NCI-H2196 treated with DMSO at 0.1 percent for 48 hours (cell line): ENCODE results near the gene PDZD8.
"Not testable (repeated sequence)": the region's sequence is repeated elsewhere in the genome, so short reads cannot be mapped to it uniquely, and the experiment has no call there.

Experiments used
- DNase-seq: peaks from one replicate; lab custom pipeline; 2025; ENCODE audit not compliant: unreplicated experiment; lab: John Stamatoyannopoulos, UW

Gene PDZD8

DNA sequence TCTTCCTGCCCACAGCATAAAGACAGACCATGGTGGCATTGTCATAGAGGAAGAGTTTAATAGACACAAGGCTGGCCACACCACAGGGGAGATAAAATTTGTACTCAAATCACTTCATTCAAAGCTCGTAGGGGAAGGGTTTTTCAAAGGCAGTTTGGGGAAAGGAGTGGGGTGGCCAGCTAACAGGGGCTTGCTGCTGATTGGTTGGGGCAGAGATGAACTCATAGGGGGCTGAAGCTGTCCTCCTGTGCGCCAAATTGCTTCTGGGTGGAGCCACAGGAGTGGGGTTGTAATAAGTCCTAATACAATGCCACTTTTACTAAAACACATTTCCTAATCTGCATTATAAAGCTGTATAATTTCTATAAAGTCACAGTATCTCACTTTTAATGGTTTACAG, 22.5 kb downstream of the PDZD8 start:
- DNase-seq = no peak

DNA sequence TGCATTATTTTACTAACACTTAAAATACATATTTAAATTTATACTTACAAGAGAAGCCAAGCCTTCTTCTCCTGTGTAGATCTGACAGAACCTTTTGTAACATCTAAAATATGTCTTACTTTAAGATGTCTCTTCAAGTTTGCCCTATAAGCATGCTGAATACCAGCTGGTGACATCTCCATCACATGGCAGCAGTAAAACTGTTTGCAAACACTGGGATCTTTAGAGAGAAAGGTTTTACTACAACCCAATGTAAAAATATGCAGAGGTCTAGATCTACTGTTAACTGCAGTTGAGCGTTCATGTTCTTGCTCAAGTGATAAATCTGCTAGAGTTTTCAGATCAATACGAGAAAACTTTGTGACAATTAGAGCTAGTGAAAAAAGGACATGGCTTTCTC, 23.2 kb downstream of the PDZD8 start:
- no peak for DNase-seq

DNA sequence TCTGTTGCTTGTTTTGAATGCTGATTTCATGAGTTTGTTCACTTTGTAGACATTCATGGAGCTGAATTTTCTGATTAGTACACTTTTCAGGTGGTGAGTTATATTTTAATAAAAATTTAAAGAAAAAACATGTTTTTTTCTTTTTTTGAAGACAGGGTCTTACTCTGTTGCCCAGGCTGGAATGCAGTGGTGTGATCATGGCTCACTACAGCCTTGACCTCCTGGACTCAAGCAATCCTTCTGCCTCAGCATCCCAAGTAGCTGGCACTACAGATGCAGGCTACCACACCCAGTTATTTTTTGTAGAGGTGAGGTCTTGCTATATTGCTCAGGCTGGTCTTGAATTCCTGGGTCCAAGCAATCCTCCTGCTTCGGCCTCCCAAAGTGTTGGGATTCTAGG, 23.7 kb downstream of the PDZD8 start:
- DNase-seq = no peak

DNA sequence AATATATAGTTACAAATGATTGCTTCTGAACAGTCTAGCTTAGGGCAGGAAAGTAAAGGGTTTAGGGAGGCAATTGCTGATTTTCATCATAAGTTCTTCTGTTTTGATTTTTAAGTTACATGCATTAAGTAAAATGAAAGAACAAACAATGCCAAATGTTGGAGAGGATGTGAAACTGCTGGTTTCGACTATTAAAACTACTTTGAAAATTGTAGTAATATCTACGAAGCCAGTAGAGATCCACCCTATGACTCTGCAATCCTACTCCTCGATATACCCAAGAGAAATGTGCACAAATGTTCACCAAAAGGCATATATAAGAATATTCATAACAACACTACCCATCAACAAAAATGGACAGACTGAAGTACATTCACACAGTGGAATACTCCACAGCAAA, 24.3 kb downstream of the PDZD8 start:
- no peak for DNase-seq

DNA sequence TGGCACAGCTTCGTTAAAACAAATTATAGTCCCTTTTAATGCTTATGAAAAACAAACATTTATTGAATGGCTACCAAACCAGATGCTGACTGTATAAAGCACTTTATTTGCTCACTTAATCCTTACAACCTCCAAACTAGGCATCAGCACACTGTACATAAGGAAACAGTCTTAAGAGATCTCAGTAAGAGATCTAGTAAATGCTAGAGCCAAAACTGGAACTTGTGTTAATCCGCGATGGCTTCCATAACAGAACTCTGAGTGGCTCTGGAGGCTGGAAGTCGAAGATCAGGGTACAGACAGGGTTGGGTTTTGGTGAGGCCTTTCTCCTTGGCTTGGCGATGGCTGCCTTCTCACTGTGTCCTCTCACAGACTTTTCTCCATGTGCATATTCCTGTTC, 27.0 kb downstream of the PDZD8 start:
- DNase-seq = no peak

DNA sequence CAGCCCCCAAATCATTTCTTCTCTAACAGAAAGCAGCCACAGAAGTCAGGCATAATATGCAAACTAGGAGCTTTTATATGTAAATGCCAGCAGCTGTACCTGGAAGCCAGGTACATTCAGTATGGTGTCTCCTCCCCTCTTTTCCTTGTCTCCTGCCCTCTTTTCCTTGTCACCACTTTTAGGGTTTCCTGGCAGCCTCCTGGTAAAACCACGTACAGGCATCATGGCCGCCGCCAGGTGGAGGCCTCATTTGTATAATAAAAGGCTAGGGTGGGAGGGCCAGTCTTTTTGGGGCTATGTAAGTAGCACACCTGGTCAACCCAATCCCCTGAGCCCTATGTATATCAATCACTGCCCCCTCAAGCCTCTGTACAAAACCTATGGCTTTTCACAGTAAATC, 28.7 kb downstream of the PDZD8 start:
- DNase-seq = no peak

DNA sequence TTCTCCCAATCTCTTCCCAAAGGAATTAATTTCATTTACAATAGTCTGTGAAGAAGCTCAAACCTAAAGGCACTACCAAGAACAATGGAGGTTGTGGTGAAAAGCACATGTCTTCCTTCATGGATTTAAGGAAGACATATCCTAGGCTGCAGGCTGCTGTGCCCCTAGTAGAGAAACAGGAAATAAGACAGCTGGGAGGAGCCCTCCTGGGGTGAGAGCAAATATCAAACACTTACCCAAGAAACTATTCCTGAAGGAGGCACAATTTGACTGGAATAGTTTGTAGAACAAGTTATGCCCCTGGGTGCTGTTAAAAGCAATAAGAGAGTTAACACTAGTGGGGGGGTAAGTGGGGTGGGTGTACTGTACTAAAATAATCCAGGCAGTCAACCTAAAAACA, 30.1 kb downstream of the PDZD8 start:
- DNase-seq = no peak

DNA sequence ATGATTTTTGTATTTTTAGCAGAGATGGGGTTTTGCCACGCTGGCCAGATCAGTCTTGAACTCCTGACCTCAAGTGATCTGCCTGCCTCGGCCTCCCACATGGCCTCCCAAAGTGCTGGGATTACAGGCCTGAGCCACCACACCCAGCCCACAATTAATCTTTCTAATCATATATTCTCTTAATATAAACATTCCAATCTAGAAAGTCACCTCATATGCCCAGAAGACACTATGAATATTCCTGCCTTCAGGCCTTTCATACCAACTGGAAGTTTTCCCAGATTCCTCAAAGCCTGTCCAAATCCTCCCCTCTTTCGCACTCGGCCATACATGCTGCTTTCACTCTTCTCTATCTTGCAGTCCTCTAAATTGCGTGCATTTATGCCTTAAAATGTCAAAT, 32.6 kb downstream of the PDZD8 start:
- no peak for DNase-seq

DNA sequence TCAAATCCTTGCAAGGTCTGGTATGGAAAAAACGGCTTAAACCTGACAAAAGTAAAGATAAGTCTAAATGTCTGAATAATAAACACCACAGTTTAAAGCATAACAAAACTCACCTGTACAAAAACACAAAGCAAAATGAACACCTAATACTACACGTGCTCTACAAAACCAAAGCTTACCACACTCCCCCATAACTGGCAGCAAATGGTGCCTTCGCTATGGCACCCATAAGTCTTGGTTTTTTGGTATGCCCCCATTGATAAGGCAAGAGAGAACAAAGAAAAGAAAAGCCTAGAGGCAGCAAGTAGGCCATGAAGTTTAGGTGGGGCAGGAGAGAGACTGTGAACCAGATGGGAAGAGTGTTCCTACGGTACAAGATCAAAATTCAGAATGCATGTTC, 34.2 kb downstream of the PDZD8 start:
- DNase-seq = no peak

DNA sequence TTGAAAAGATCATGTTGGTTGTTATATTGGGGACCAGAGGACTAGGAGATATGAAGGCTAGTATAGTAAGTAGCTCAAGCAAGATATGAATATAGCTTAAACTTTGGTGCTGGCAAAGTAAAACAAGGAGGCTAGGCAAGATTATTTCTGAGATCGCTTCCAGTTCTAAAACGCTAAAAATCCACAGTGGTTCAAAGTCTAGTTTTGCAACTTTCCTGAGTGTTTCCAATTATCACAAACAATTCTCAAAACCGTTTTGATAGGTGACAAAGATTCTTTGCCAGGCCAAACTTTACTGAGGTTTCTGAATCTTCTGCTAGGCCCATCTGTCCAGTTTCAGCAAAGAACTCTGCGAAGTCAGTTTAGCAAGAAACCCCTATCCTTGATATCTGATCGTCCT, 35.3 kb downstream of the PDZD8 start:
- no peak for DNase-seq

DNA sequence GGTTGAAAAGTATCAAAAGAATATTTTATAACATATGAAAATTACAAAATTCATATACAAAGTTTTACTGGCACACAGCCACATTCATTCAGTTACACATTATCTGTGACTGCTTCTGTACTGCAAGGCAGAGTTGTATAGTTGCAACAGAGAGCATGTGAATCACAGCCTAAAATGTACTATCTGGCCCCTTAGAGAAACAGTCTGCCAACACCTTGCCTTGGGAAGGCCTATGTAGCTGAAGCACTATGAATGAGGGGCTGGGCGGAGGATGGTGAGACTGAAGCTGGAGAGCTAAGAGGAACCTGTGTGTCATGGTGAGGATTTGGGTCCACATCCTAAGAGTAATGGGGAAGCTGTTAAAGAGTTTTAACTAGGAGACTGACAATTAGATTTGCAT, 35.7 kb downstream of the PDZD8 start:
- no peak for DNase-seq

DNA sequence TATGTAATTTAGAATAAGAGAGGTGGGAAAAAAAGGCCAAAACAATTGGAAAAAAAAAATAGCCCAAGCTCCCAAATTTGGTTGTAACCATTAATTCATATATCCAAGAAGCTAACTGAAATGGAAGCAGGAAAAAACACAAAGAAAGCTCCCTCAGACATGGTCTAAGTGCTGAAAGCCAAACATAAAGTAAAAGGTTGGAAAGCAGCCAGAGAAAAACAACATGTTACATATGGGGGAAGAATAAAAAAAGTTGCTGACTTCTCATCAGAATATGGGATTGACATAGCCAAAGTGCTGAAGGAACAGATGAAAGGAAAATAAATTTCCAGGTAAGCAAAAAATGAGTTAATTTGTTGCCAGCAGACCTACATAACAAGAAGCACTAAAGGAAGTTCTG, 40.3 kb downstream of the PDZD8 start:
- no peak for DNase-seq

DNA sequence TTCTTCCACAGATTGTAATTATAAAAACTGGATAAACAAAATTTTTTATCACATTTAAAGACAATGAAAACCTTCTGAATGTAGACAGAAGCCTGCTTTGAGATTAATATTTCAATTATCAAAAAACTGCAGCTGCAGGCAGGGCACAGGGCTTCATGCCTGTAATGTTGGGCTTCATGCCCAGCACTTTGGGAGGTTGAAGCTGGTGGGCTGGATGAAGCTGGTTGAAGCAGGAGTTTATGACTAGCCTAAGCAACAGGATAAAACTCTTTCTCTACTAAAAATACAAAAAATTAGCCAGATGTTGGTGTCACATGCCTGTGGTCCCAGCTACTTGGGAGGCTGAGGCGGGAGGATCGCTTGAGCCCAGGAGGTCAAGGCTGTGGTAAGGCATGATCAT, 41.2 kb downstream of the PDZD8 start:
- no peak for DNase-seq

DNA sequence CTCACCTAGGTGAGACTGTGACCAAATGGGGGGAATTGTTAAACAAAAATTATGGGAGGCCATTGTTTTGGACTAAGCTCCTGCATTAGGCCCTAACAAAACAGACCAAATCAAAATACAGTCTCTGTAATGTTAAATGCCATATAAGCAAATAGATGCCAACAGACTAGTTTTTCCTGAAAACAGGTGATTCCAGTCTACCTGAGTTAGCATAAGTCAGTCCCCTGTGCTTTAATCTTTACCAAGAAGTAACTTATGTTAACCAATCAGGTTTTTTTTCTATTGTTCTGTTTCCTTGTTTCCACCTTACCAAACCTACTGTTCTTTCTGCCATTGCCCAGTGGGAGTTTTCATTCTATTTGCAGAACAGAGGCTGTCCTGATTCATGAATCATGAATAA, 48.0 kb downstream of the PDZD8 start:
- DNase-seq = no peak

DNA sequence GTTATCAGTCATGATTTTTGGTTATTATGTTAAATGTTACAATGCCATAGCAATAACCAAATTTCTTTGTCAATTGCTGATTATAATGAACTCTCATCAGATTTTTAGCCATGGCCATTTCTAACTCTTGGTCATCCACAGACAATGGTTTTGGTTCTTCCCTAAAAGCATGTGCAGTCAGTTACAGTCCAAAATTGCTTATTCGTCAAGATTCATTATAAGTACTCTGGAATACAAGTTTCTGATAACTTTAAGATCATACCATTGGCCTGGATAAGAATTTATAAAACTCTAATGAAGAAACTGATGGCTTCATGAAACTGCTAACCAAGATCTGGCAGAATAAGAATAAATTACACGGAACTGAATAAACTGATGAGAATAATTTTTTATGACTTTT, 50.9 kb downstream of the PDZD8 start:
- DNase-seq = no peak

DNA sequence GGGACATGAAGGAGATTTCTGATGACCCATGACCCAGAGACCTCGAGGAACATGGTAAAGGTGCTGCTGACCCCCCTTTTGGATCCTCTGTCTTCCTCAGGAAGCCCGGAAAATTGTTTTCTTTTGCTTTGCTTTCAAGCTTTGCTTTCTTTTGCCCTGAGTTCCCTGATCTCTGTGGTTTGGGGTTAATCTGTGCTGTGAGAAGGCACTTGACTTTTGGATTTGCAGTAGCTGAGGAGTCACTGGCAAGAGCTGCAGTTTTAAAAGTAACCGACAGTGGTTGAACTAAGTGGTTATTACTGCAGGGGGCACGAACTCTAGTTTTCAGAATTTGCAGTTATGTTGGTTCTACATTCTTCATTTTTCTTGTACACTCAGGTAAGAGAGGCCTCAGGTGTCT, 53.0 kb downstream of the PDZD8 start:
- no peak for DNase-seq

DNA sequence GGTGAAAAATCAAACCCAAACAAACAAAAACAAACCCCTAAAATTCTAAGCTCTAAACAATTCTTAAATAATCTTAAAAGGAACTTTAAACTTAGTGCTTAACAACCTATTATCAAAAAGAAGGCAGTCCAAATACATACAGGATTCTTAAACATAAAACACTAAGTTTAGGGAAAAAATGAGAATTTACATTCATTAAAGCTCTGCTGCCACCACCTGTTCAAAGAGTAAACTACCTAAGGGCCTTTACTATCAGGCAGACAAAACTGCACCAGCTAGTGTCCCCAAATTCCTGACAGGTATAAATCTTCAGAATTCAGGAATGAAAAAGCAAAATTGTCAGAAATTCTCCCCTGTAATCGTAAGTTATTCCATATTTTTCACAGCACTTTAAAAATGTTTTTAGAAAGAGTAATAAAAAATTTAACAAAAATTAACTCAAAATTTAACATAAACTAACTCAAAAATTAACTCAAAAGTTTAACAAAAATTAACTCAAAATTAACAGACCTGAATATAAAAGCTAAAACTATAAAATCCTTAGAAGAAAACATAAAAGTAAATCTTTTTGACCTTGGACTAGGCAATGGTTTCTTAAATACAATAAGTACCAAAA, 55.1 kb downstream of the PDZD8 start:
- no peak for DNase-seq

DNA sequence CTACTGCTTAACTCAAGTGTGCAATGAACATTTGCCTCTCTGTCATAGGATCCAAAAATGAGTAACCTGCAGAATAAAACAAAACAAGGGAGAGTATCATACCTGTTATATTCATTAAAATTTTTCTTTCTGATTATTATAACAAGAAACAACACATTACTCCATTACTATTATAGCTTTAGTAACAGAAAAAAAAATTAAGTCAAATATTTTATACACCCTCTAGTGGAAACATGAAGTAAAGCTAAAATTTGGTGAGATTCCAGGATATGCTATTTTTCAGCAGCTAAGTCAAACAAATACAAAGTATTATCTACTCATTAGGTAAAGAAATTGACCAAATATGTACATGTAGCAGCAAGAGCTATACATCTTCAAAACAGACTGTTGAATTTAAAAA, 56.3 kb downstream of the PDZD8 start:
- no peak for DNase-seq

DNA sequence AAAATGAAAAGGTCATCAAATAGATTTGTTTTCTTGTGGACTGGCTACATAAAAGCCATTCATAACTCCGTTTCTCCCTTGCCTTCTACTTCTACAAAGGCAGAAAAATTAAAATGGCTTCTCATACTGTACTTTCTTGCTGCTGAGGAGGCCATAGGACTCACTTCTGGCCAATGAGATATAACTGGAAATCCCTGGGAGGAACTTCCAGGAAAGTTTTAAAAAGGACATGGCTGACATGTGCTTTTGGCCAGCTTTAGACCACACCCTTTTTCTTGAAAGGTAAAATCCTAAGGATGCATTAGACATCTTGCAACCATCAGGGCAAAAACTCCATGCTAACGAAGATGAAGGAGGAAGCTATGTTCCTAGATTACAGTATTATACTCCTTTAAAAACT, 58.5 kb downstream of the PDZD8 start:
- no peak for DNase-seq

DNA sequence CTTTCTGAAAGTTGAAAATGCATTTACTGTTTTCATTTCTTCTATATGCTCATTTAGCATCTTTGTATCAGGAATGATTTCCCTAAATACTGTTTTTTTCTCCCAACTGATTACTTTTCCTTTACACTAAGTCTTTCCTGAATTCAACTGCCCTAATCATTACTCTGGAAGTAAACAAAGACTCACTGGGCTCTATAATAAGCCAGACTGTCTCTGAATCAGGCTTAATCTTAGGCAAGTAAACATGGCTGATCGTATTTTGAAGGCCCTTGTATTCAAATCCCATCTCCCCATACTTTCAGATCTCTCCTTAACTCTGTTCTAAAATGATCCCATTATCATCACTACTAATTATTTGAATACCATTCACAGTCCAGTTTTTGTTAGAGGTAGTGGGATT, 61.6 kb downstream of the PDZD8 start:
- DNase-seq = no peak

DNA sequence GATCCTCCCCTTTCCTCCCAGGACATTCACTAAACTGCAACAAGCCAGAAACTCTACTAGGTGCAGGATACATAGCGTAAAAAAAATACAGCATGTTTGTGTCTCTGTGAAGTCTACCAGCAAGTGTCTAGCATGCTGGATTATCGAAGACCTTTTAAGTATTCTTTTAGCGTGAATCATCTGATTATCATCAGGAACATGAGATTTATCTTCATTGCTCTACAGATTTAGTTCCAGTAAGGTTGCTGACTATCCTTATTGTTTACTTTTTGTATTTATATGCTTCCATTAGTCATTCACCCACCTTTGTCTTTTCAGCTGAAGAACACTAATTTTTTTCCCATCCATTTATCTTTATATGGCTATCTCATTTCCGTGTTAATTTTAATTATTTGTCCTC, 62.8 kb downstream of the PDZD8 start:
- DNase-seq = no peak

DNA sequence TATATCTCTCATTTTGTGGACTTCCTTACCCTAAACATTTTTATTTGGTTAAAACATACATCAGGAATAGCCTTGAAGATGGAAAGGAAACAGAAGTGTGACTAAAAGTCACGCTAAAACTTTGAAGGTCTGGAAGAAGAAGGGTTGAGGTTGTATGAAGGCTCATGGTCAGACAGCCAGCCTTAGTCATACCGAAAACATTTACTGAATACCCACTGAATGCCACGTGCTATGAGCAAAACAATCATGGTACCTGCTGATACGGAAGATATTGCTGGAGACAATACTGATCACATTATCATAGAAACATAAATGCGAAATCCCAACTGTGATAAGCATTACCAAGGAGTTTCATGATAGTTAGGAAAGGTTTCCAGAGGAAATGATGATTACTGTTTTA, 64.0 kb downstream of the PDZD8 start:
- DNase-seq = no peak

DNA sequence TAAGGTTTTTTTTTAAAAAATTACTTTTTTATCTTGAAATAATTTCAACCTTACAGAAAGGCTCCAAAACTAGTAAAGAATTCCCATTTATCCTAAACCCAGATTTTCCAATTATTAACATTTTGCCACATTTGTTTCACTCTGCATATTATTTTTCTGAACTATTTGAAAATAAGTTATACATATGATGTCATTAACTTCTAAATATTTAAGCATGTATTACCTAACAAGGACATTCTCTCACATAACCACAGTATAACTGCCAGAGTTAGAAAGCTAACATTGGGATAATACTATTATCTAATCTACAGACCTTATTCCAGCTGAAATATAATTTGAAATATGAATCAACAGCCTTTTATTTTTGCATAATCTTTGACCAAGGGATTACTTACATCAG, 68.6 kb downstream of the PDZD8 start:
- DNase-seq = no peak

DNA sequence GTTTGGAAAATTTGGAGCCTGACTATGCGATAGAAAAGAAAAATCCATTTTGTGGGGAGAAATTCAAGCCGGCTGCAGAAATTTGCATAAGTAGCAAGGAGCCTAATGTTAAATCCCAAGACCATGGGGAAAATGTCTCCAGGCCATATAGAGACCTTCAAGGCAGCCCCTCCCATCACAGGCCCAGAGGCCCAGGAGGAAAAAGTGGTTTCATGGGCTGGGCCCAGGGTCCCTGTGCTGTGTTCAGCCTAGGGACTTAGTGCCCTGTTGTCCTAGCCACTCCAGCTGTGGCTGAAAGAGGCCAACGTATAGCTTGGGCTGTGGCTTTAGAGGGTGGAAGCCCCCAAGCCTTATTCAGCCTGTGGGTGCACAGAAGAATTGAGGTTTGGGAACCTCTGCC, 71.8 kb downstream of the PDZD8 start:
- not testable (repeated sequence) for DNase-seq
